Endodermal cell (in vitro differentiated cells): ENCODE data around the gene DRAXIN. TPM values are rescaled to one million over a fixed set of nuclear protein-coding genes. Genes with fewer than 3 reads are reported as not detected.

Source experiments
- DNase-seq: peaks from one replicate; pipeline ENCODE4 v3.0.0-alpha.2; 2017
- H3K27ac ChIP-seq: 2 replicates; pipeline ENCODE4 v1.5.1; 2013; ENCODE audit warnings: mild to moderate bottlenecking, low read depth, low read length, moderate library complexity
- H3K27me3 ChIP-seq: 2 replicates; pipeline ENCODE4 v1.6.1; 2013; ENCODE audit warnings: mild to moderate bottlenecking, low read length, moderate library complexity; ENCODE audit not compliant: insufficient read depth, control insufficient read depth, poor library complexity, severe bottlenecking
- H3K36me3 ChIP-seq: 2 replicates; pipeline ENCODE4 v1.7.0; 2013; ENCODE audit warnings: mild to moderate bottlenecking, low read length, moderate library complexity; ENCODE audit not compliant: control insufficient read depth, insufficient read depth
- H3K4me1 ChIP-seq: one replicate; pipeline ENCODE4 v1.7.0; 2013; ENCODE audit warnings: low read length; ENCODE audit not compliant: control insufficient read depth, insufficient read depth
- H3K4me3 ChIP-seq: 2 replicates; pipeline ENCODE4 v1.5.1; 2013; ENCODE audit warnings: mild to moderate bottlenecking, low read length, moderate library complexity
- H3K9ac ChIP-seq: 2 replicates; pipeline ENCODE4 v1.6.1; 2013; ENCODE audit warnings: mild to moderate bottlenecking, low read length, moderate library complexity; ENCODE audit not compliant: poor library complexity, severe bottlenecking; ENCODE audit errors: extremely low read depth
- H3K9me3 ChIP-seq: 2 replicates; pipeline ENCODE4 v1.6.1; 2013; ENCODE audit warnings: mild to moderate bottlenecking, low read length, moderate library complexity; ENCODE audit not compliant: control insufficient read depth
- H3K27ac Mint-ChIP-seq: 2 replicates; pipeline ENCODE4 v1.8.0; 2020; ENCODE audit warnings: mixed read lengths
- H3K27me3 Mint-ChIP-seq: 2 replicates; pipeline ENCODE4 v1.8.0; 2021; ENCODE audit warnings: mild to moderate bottlenecking, mixed read lengths; ENCODE audit not compliant: insufficient read depth
- H3K36me3 Mint-ChIP-seq: 2 replicates; pipeline ENCODE4 v1.8.0; 2020; ENCODE audit warnings: low read depth, mixed read lengths
- H3K4me1 Mint-ChIP-seq: 2 replicates; pipeline ENCODE4 v1.8.0; 2020; ENCODE audit warnings: mixed read lengths
- H3K4me3 Mint-ChIP-seq: 2 replicates; pipeline ENCODE4 v1.8.0; 2020; ENCODE audit warnings: mild to moderate bottlenecking, moderate library complexity, mixed read lengths
- H3K9me3 Mint-ChIP-seq: 2 replicates; pipeline ENCODE4 v1.8.0; 2020; ENCODE audit warnings: mild to moderate bottlenecking, mixed read lengths
- WGBS, 2 experiments: methylation state at CpG; one replicate each; pipeline versions ENCODE4 v1.1.5 to v1.1.7; 2013; ENCODE audit warnings: missing lambda C conversion rate in 2 of 2, mixed read lengths in 1 of 2; ENCODE audit not compliant: insufficient coverage in 1 of 2, insufficient read length in 1 of 2; 5-methylcytosine and 5-hydroxymethylcytosine counted together
- total RNA-seq, 2 donors: library from RNA; stranded (reverse); fragmentation: NEBNext Ultra II Directional in 1 of 2; extraction: Animal tissue kit (Norgen Biotek cat#: 25700) in 1 of 2; gene quantifications; 2 replicates in 1 of 2; 3 replicates in 1 of 2; pipeline ENCODE4 v1.2.1, GENCODE V29; 2021
- TF ChIP-seq, protein P1 (sequence below): fragments of 200-600 bp; sonication (generic); conservative IDR thresholded peaks from 2 replicates; pipeline ENCODE4 v1.5.0; 2021; ENCODE audit warnings: antibody characterized with exemption, mild to moderate bottlenecking

Gene DRAXIN
- total RNA-seq, 2 donors from 2014 or later, result 5.4 to 6.0 TPM

GRCh38 chr1:11701551-11701961, 10.0 kb downstream of the DRAXIN start:
- no peaks in the 10 kb centered on the region for H3K27me3 ChIP-seq
- H3K27ac ChIP-seq, result peak overlapping the region; percentile 79
- no peak overlapping the region for H3K4me3 ChIP-seq
- Mint-ChIP-seq H3K27ac (no peak overlapping the region), H3K27me3 (no peaks in the 10 kb centered on the region), H3K9me3 (no peaks in the 10 kb centered on the region), H3K4me1 (peaks cover 28% of the 10 kb centered on the region), H3K4me3 (no peak overlapping the region), H3K36me3 (no peaks in the 10 kb centered on the region)
- TF ChIP-seq, protein P1, sequence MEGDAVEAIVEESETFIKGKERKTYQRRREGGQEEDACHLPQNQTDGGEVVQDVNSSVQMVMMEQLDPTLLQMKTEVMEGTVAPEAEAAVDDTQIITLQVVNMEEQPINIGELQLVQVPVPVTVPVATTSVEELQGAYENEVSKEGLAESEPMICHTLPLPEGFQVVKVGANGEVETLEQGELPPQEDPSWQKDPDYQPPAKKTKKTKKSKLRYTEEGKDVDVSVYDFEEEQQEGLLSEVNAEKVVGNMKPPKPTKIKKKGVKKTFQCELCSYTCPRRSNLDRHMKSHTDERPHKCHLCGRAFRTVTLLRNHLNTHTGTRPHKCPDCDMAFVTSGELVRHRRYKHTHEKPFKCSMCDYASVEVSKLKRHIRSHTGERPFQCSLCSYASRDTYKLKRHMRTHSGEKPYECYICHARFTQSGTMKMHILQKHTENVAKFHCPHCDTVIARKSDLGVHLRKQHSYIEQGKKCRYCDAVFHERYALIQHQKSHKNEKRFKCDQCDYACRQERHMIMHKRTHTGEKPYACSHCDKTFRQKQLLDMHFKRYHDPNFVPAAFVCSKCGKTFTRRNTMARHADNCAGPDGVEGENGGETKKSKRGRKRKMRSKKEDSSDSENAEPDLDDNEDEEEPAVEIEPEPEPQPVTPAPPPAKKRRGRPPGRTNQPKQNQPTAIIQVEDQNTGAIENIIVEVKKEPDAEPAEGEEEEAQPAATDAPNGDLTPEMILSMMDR, result no peak
- H3K9ac ChIP-seq, result no peak overlapping the region
- DNase-seq, result no peak
- H3K4me1 ChIP-seq, result peaks cover 3% of the 10 kb centered on the region
- 51 to 80% methylated on average over 7 to 15 of the region's 15 CpGs for WGBS, 2 experiments
- H3K36me3 ChIP-seq, result no peaks in the 10 kb centered on the region
- no peaks in the 10 kb centered on the region for H3K9me3 ChIP-seq

- no peak overlapping the region for H3K9ac ChIP-seq
Measured at GRCh38 chr1:11701981-11702803, 10.7 kb downstream of the DRAXIN start.

GRCh38 chr1:11703357-11704193, 12.1 kb downstream of the DRAXIN start:
- H3K36me3 Mint-ChIP-seq, result no peaks in the 10 kb centered on the region
- 69 to 72% methylated on average over 6 to 8 of the region's 8 CpGs for WGBS, 2 experiments
- Histone ChIP-seq H3K36me3 (no peaks in the 10 kb centered on the region), H3K4me1 (peaks cover 8% of the 10 kb centered on the region), H3K4me3 (no peak overlapping the region), H3K27me3 (no peaks in the 10 kb centered on the region), H3K27ac (peak overlapping the region; percentile 76), H3K9me3 (no peaks in the 10 kb centered on the region), H3K9ac (no peak overlapping the region)
- H3K4me1 Mint-ChIP-seq, result peaks cover 36% of the 10 kb centered on the region
- TF ChIP-seq, protein P1, result no peak
- peak overlapping the region; percentile 48 for H3K27ac Mint-ChIP-seq
- H3K9me3 Mint-ChIP-seq, result no peaks in the 10 kb centered on the region
- H3K4me3 Mint-ChIP-seq, result no peak overlapping the region
- no peaks in the 10 kb centered on the region for H3K27me3 Mint-ChIP-seq
- no peak for DNase-seq

More at GRCh38 chr1:11701981-11702803, 10.7 kb downstream of the DRAXIN start:
- Histone ChIP-seq H3K9me3 (no peaks in the 10 kb centered on the region), H3K27ac (peak overlapping the region; percentile 79), H3K4me3 (no peak overlapping the region), H3K4me1 (peaks cover 3% of the 10 kb centered on the region), H3K27me3 (no peaks in the 10 kb centered on the region), H3K36me3 (no peaks in the 10 kb centered on the region)
- no peak overlapping the region for H3K27ac Mint-ChIP-seq
- no peaks in the 10 kb centered on the region for H3K9me3 Mint-ChIP-seq
- H3K4me1 Mint-ChIP-seq, result peaks cover 30% of the 10 kb centered on the region
- WGBS, 2 experiments, result 90 to 91% methylated on average over 14 to 15 of the region's 15 CpGs
- TF ChIP-seq, protein P1, result no peak
- no peaks in the 10 kb centered on the region for H3K36me3 Mint-ChIP-seq
- no peaks in the 10 kb centered on the region for H3K27me3 Mint-ChIP-seq
- H3K4me3 Mint-ChIP-seq, result no peak overlapping the region
- DNase-seq, result no peak
